SK-N-SH treated with all-trans-retinoic acid at 6 μM for 48 hours (cell line): Measurements from ENCODE around the gene DSCAM.

ENCODE experiments used
- ATAC-seq: fragments of 200-7000 bp; cut with Tn5 transposase; 3 replicates; pipeline ENCODE4 v1.9.1; 2020; ENCODE audit warnings: mild to moderate bottlenecking, moderate library complexity
- ARNTL ChIP-seq: fragments of 450-650 bp; formaldehyde crosslinking; IDR thresholded peaks from 2 replicates; pipeline ENCODE4 v1.5.0; 2020; ENCODE audit warnings: low read depth, mild to moderate bottlenecking, moderate library complexity, borderline replicate concordance
- BACH2 ChIP-seq: fragments of 250-450 bp; sonication (Bioruptor Pico); IDR thresholded peaks from 2 replicates; pipeline ENCODE4 v1.9.0; 2021; ENCODE audit warnings: mild to moderate bottlenecking, borderline replicate concordance
- CSDC2 ChIP-seq: fragments of 250-450 bp; sonication (Bioruptor Pico); IDR thresholded peaks from 2 replicates; pipeline ENCODE4 v1.5.0; 2020; ENCODE audit warnings: mild to moderate bottlenecking, moderate library complexity
- ESRRG ChIP-seq: fragments of 250-450 bp; sonication (Bioruptor Pico); IDR thresholded peaks from 2 replicates; pipeline ENCODE4 v1.6.1; 2021; ENCODE audit warnings: mild to moderate bottlenecking
- GLIS3 ChIP-seq: fragments of 250-450 bp; sonication (Bioruptor Pico); IDR thresholded peaks from 2 replicates; pipeline ENCODE4 v1.5.0; 2020; ENCODE audit warnings: mild to moderate bottlenecking, moderate library complexity
- ISL1 ChIP-seq: fragments of 250-450 bp; sonication (Bioruptor Pico); IDR thresholded peaks from 2 replicates; pipeline ENCODE4 v2.1.2; 2022; ENCODE audit warnings: mild to moderate bottlenecking, moderate library complexity
- PPARA ChIP-seq: fragments of 250-450 bp; sonication (Bioruptor Pico); IDR thresholded peaks from 2 replicates; pipeline ENCODE4 v1.5.0; 2020; ENCODE audit warnings: mild to moderate bottlenecking, borderline replicate concordance
- RARB ChIP-seq: fragments of 250-450 bp; sonication (Bioruptor Pico); IDR thresholded peaks from 2 replicates; pipeline ENCODE4 v1.8.0; 2021; ENCODE audit warnings: mild to moderate bottlenecking, moderate library complexity
- SNAI2 ChIP-seq: fragments of 250-450 bp; sonication (Bioruptor Pico); IDR thresholded peaks from 2 replicates; pipeline ENCODE4 v1.5.0; 2020; ENCODE audit warnings: mild to moderate bottlenecking, moderate library complexity
- TCF4 ChIP-seq: fragments of 250-450 bp; sonication (Bioruptor Pico); IDR thresholded peaks from 2 replicates; pipeline ENCODE4 v1.8.0; 2021; ENCODE audit warnings: mild to moderate bottlenecking, moderate library complexity, borderline replicate concordance
- TOX ChIP-seq: fragments of 250-450 bp; sonication (Bioruptor Pico); IDR thresholded peaks from 2 replicates; pipeline ENCODE4 v1.8.0; 2021; ENCODE audit warnings: mild to moderate bottlenecking, moderate library complexity, borderline replicate concordance
- ZC3H10 ChIP-seq: fragments of 250-450 bp; sonication (Bioruptor Pico); IDR thresholded peaks from 2 replicates; pipeline ENCODE4 v1.5.1; 2021; ENCODE audit warnings: mild to moderate bottlenecking, moderate library complexity
- ZFP3 ChIP-seq: fragments of 250-450 bp; sonication (Bioruptor Pico); IDR thresholded peaks from 2 replicates; pipeline ENCODE4 v1.5.0; 2020; ENCODE audit warnings: mild to moderate bottlenecking, moderate library complexity
- ZFP30 ChIP-seq: fragments of 450-650 bp; formaldehyde crosslinking; IDR thresholded peaks from 2 replicates; pipeline ENCODE4 v1.5.0; 2022; ENCODE audit warnings: mild to moderate bottlenecking, moderate library complexity
- ZNF70 ChIP-seq: fragments of 450-650 bp; formaldehyde crosslinking; IDR thresholded peaks from 2 replicates; pipeline ENCODE4 v1.5.0; 2020; ENCODE audit warnings: mild to moderate bottlenecking, moderate library complexity
- ZNF8 ChIP-seq: fragments of 450-650 bp; formaldehyde crosslinking; IDR thresholded peaks from 2 replicates; pipeline ENCODE4 v1.5.0; 2020; ENCODE audit warnings: mild to moderate bottlenecking, moderate library complexity
- TF ChIP-seq, protein P1 (sequence below): fragments of 250-450 bp; sonication (Bioruptor Pico); IDR thresholded peaks from 2 replicates; pipeline ENCODE4 v1.8.0; 2020; ENCODE audit warnings: mild to moderate bottlenecking, moderate library complexity, borderline replicate concordance
- TF ChIP-seq, protein P2 (sequence below): fragments of 250-450 bp; sonication (Bioruptor Pico); IDR thresholded peaks from 2 replicates; pipeline ENCODE4 v1.5.0; 2020; ENCODE audit warnings: mild to moderate bottlenecking, moderate library complexity
- TF ChIP-seq, protein P3 (sequence below): fragments of 250-450 bp; sonication (Bioruptor Pico); IDR thresholded peaks from 2 replicates; pipeline ENCODE4 v1.5.1; 2021; ENCODE audit warnings: mild to moderate bottlenecking, moderate library complexity

DSCAM gene

DNA sequence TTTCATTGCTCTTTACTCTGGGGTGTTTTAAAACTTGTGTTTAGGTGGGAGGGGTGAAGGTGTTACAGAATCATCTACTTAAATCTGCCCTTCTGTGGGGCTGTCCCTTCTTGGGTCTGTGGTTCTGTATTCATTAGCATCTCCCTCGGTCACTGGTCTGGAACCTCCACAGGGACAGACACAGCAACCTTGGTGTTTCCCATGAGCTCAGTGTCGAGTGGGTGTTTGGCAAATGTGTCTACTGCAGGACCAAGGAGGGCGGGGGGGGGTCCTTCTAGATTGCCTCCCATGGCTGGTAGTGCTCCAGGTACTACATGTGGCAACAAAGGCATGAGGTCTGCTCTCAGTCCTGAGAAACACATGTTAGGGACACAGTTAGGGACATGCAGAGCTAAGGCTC, 706.3 kb downstream of the DSCAM start:
- TF ChIP-seq, protein P1, sequence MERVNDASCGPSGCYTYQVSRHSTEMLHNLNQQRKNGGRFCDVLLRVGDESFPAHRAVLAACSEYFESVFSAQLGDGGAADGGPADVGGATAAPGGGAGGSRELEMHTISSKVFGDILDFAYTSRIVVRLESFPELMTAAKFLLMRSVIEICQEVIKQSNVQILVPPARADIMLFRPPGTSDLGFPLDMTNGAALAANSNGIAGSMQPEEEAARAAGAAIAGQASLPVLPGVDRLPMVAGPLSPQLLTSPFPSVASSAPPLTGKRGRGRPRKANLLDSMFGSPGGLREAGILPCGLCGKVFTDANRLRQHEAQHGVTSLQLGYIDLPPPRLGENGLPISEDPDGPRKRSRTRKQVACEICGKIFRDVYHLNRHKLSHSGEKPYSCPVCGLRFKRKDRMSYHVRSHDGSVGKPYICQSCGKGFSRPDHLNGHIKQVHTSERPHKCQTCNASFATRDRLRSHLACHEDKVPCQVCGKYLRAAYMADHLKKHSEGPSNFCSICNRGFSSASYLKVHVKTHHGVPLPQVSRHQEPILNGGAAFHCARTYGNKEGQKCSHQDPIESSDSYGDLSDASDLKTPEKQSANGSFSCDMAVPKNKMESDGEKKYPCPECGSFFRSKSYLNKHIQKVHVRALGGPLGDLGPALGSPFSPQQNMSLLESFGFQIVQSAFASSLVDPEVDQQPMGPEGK (CRISPR knock-in tag) = no peak
- TF ChIP-seq, protein P2, sequence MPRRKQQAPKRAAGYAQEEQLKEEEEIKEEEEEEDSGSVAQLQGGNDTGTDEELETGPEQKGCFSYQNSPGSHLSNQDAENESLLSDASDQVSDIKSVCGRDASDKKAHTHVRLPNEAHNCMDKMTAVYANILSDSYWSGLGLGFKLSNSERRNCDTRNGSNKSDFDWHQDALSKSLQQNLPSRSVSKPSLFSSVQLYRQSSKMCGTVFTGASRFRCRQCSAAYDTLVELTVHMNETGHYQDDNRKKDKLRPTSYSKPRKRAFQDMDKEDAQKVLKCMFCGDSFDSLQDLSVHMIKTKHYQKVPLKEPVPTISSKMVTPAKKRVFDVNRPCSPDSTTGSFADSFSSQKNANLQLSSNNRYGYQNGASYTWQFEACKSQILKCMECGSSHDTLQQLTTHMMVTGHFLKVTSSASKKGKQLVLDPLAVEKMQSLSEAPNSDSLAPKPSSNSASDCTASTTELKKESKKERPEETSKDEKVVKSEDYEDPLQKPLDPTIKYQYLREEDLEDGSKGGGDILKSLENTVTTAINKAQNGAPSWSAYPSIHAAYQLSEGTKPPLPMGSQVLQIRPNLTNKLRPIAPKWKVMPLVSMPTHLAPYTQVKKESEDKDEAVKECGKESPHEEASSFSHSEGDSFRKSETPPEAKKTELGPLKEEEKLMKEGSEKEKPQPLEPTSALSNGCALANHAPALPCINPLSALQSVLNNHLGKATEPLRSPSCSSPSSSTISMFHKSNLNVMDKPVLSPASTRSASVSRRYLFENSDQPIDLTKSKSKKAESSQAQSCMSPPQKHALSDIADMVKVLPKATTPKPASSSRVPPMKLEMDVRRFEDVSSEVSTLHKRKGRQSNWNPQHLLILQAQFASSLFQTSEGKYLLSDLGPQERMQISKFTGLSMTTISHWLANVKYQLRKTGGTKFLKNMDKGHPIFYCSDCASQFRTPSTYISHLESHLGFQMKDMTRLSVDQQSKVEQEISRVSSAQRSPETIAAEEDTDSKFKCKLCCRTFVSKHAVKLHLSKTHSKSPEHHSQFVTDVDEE = no peak
- no peak for TF ChIP-seq PPARA (CRISPR knock-in tag)
- TF ChIP-seq TOX (CRISPR knock-in tag) = no peak
- TF ChIP-seq ISL1 (CRISPR knock-in tag) = no peak
- no peak for TF ChIP-seq ARNTL
- TF ChIP-seq ZNF8 = no peak
- TF ChIP-seq RARB (CRISPR knock-in tag) = no peak
- TF ChIP-seq ESRRG (CRISPR knock-in tag) = no peak
- no peak for TF ChIP-seq BACH2 (CRISPR knock-in tag)
- TF ChIP-seq SNAI2 = no peak
- no peak for TF ChIP-seq GLIS3
- TF ChIP-seq, all 23 proteins: peak for 0
- ATAC-seq = no peak

DNA sequence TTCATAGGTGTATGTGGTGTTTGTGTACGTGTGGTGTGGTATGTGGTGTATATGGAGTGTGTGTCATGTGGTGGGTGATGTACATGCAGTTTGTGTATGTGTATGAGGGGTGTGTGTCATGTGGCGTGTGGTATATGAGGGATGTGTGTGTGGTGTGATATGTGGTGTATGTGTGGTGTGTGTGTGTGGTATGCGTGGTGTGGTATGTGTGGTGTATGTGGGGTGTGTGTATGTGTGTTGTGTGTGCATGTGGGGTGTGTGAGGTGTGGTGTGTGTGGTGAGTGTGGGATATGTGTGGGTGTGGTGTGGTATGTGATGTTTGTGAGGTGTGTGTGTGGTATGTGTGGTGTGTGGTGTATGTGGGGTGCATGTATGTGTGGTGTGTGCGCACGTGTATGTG, 707.3 kb downstream of the DSCAM start:
- TF ChIP-seq TOX (CRISPR knock-in tag) = no peak
- TF ChIP-seq, protein P3, sequence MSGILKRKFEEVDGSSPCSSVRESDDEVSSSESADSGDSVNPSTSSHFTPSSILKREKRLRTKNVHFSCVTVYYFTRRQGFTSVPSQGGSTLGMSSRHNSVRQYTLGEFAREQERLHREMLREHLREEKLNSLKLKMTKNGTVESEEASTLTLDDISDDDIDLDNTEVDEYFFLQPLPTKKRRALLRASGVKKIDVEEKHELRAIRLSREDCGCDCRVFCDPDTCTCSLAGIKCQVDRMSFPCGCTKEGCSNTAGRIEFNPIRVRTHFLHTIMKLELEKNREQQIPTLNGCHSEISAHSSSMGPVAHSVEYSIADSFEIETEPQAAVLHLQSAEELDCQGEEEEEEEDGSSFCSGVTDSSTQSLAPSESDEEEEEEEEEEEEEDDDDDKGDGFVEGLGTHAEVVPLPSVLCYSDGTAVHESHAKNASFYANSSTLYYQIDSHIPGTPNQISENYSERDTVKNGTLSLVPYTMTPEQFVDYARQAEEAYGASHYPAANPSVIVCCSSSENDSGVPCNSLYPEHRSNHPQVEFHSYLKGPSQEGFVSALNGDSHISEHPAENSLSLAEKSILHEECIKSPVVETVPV = no peak
- no peak for TF ChIP-seq ZC3H10 (CRISPR knock-in tag)
- no peak for TF ChIP-seq ZFP3 (CRISPR knock-in tag)
- TF ChIP-seq TCF4 = no peak
- TF ChIP-seq ZFP30 (CRISPR knock-in tag) = no peak
- TF ChIP-seq SNAI2 = no peak
- TF ChIP-seq, protein P1 (CRISPR knock-in tag) = no peak
- no peak for TF ChIP-seq ISL1 (CRISPR knock-in tag)
- no peak for TF ChIP-seq PPARA (CRISPR knock-in tag)
- no peak for TF ChIP-seq ARNTL
- TF ChIP-seq GLIS3 = no peak
- ATAC-seq = no peak

DNA sequence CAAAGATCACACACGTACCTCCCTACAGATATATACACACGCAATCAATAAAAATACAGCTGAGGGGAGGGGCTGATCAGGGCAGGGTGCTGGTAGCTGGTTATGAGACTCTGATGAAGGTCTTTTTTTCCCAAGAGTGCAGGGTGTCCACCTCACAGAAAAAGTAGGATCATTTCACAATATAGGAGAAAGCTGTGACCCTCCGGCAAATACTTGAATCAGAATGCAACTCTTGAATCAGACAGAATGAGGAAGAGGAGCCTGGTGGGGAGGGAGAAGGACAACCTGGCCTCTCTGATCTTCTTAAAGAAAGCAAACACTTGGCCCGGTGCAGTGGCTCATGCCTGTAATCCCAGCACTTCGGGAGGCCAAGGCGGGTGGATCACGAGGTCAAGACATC, 710.4 kb downstream of the DSCAM start:
- ATAC-seq = no peak

More for the DNA sequence above, 710.4 kb downstream of the DSCAM start:
- TF ChIP-seq, protein P3 = no peak
- TF ChIP-seq ARNTL (no peak), GLIS3 (no peak), CSDC2 (CRISPR knock-in tag) (no peak), ZNF70 (CRISPR knock-in tag) (no peak), ZFP3 (CRISPR knock-in tag) (no peak), ZFP30 (CRISPR knock-in tag) (no peak), ZC3H10 (CRISPR knock-in tag) (no peak), PPARA (CRISPR knock-in tag) (no peak), TCF4 (no peak)
- TF ChIP-seq, protein P1 (CRISPR knock-in tag) = no peak
- TF ChIP-seq, all 23 proteins: peak for 0
